C4-2B (cell line): Measurements from ENCODE around the gene RAVER2.
"Not testable (repeated sequence)": the region's sequence is repeated elsewhere in the genome, so short reads cannot be mapped to it uniquely, and the experiment has no call there.

ENCODE experiments used
- H3K27ac ChIP-seq: fragments of 450-650 bp; 2 replicates; pipeline ENCODE4 v1.5.1; 2017
- CTCF ChIP-seq: fragments of 450-650 bp; conservative IDR thresholded peaks from 2 replicates; pipeline ENCODE4 v1.5.1; 2017; ENCODE audit warnings: mild to moderate bottlenecking
- ZFX ChIP-seq: fragments of 450-650 bp; IDR thresholded peaks from 2 replicates; pipeline ENCODE4 v1.6.1; 2017

The RAVER2 gene

GRCh38 chr1:64734287-64734652 is 10.6 kb upstream of the RAVER2 start:
- no peak overlapping the region for H3K27ac ChIP-seq

GRCh38 chr1:64740687-64741086 is 4.2 kb upstream of the RAVER2 start:
- not testable (repeated sequence) for H3K27ac ChIP-seq

More at GRCh38 chr1:64734287-64734652, 10.6 kb upstream of the RAVER2 start:
- TF ChIP-seq ZFX (no peak), CTCF (no peak)

- peak overlapping the region; percentile 72 for H3K27ac ChIP-seq
- TF ChIP-seq ZFX (no peak), CTCF (no peak)
These were observed 852 bp upstream of the RAVER2 start for GRCh38 chr1:64743954-64744491.

GRCh38 chr1:64745181-64745985 is 508 bp downstream of the RAVER2 start:
- TF ChIP-seq CTCF (no peak), ZFX (peak; percentile 51; the same call in 1 of the 2 replicates)
- peak overlapping the region; percentile 72 for H3K27ac ChIP-seq

GRCh38 chr1:64745986-64746940 is 1.4 kb downstream of the RAVER2 start:
- TF ChIP-seq CTCF (no peak), ZFX (no peak)
- peak overlapping the region; percentile 72; the same call in 1 of the 2 replicates for H3K27ac ChIP-seq

GRCh38 chr1:64748222-64748621 is 3.3 kb downstream of the RAVER2 start:
- H3K27ac ChIP-seq = no peak overlapping the region
- TF ChIP-seq CTCF (no peak), ZFX (no peak)

GRCh38 chr1:64748706-64749105 is 3.8 kb downstream of the RAVER2 start:
- TF ChIP-seq CTCF (no peak), ZFX (no peak)
- no peak overlapping the region for H3K27ac ChIP-seq
